Osteocyte (in vitro differentiated cells): ENCODE measurements around the gene CHRDL2. TPM values are rescaled to one million over a fixed set of nuclear protein-coding genes. Genes with fewer than 3 reads are reported as not detected.

Experiments used
- DNase-seq: peaks from one replicate; pipeline ENCODE4 v3.0.0; 2021; ENCODE audit warnings: mixed read lengths; ENCODE audit not compliant: unreplicated experiment; ENCODE audit errors: extremely low spot score
- H3K27ac Mint-ChIP-seq: one replicate; pipeline ENCODE4 v1.8.0; 2021; ENCODE audit warnings: mild to moderate bottlenecking, mixed read lengths; ENCODE audit not compliant: unreplicated experiment
- H3K27me3 Mint-ChIP-seq: one replicate; pipeline ENCODE4 v1.8.0; 2021; ENCODE audit warnings: mixed read lengths; ENCODE audit not compliant: unreplicated experiment
- H3K36me3 Mint-ChIP-seq: one replicate; pipeline ENCODE4 v1.8.0; 2021; ENCODE audit warnings: mixed read lengths; ENCODE audit not compliant: unreplicated experiment
- H3K4me1 Mint-ChIP-seq: one replicate; pipeline ENCODE4 v1.8.0; 2021; ENCODE audit warnings: mixed read lengths; ENCODE audit not compliant: unreplicated experiment
- H3K4me3 Mint-ChIP-seq: one replicate; pipeline ENCODE4 v1.8.0; 2021; ENCODE audit warnings: mild to moderate bottlenecking, moderate library complexity, mixed read lengths; ENCODE audit not compliant: unreplicated experiment
- H3K9me3 Mint-ChIP-seq: one replicate; pipeline ENCODE4 v1.8.0; 2021; ENCODE audit warnings: mixed read lengths; ENCODE audit not compliant: unreplicated experiment
- CTCF ChIP-seq: fragments of 200-600 bp; sonication (generic); IDR thresholded peaks from 2 replicates; pipeline ENCODE4 v1.5.0; 2021; ENCODE audit warnings: antibody characterized with exemption, mild to moderate bottlenecking, moderate library complexity
- total RNA-seq: library from RNA; stranded (reverse); gene quantifications from 2 replicates; pipeline ENCODE4 v1.2.1, GENCODE V29; 2021

Gene CHRDL2
- total RNA-seq, 1 donor from 2014 or later: not detected

GRCh38 chr11:74777038-74777437, 45.8 kb upstream of the CHRDL2 start:
- Mint-ChIP-seq H3K27ac (no peak overlapping the region), H3K9me3 (no peaks in the 10 kb centered on the region), H3K27me3 (no peaks in the 10 kb centered on the region), H3K36me3 (no peaks in the 10 kb centered on the region), H3K4me3 (no peak overlapping the region), H3K4me1 (peaks cover 30% of the 10 kb centered on the region)
- no peak for TF ChIP-seq CTCF
- DNase-seq: no peak

- Mint-ChIP-seq H3K27me3 (no peaks in the 10 kb centered on the region), H3K27ac (no peak overlapping the region), H3K36me3 (no peaks in the 10 kb centered on the region)
These were observed 45.3 kb upstream of the CHRDL2 start for GRCh38 chr11:74776546-74776945.

GRCh38 chr11:74775762-74776161, 44.5 kb upstream of the CHRDL2 start:
- no peak for TF ChIP-seq CTCF
- H3K4me3 Mint-ChIP-seq: no peak overlapping the region
- H3K9me3 Mint-ChIP-seq: no peaks in the 10 kb centered on the region
- no peak for DNase-seq
- no peaks in the 10 kb centered on the region for H3K27me3 Mint-ChIP-seq
- H3K36me3 Mint-ChIP-seq: no peaks in the 10 kb centered on the region
- H3K27ac Mint-ChIP-seq: no peak overlapping the region
- H3K4me1 Mint-ChIP-seq: peaks cover 30% of the 10 kb centered on the region

More at GRCh38 chr11:74776546-74776945, 45.3 kb upstream of the CHRDL2 start:
- TF ChIP-seq CTCF: no peak
- DNase-seq: no peak
- peaks cover 30% of the 10 kb centered on the region for H3K4me1 Mint-ChIP-seq
- H3K4me3 Mint-ChIP-seq: no peak overlapping the region
- H3K9me3 Mint-ChIP-seq: no peaks in the 10 kb centered on the region

- Mint-ChIP-seq H3K36me3 (no peaks in the 10 kb centered on the region), H3K9me3 (no peaks in the 10 kb centered on the region), H3K4me3 (no peak overlapping the region), H3K27me3 (no peaks in the 10 kb centered on the region), H3K27ac (no peak overlapping the region), H3K4me1 (peaks cover 30% of the 10 kb centered on the region)
- no peak for TF ChIP-seq CTCF
- no peak for DNase-seq
These were observed 42.2 kb upstream of the CHRDL2 start for GRCh38 chr11:74773476-74773875.

- no peaks in the 10 kb centered on the region for H3K36me3 Mint-ChIP-seq
- H3K27ac Mint-ChIP-seq: no peak overlapping the region
- H3K27me3 Mint-ChIP-seq: no peaks in the 10 kb centered on the region
- peaks cover 25% of the 10 kb centered on the region for H3K4me1 Mint-ChIP-seq
- no peaks in the 10 kb centered on the region for H3K9me3 Mint-ChIP-seq
- no peak for DNase-seq
- no peak overlapping the region for H3K4me3 Mint-ChIP-seq
- no peak for TF ChIP-seq CTCF
These were observed 39.9 kb upstream of the CHRDL2 start for GRCh38 chr11:74771139-74771538.
